T47D (cell line): ENCODE results near the gene CREG1.
"Not testable (repeated sequence)": the region's sequence is repeated elsewhere in the genome, so short reads cannot be mapped to it uniquely, and the experiment has no call there.

Source experiments
- DNase-seq, 2 experiments: peaks; one replicate each; pipeline versions ENCODE4 v3.0.0 to v3.0.0-alpha.2; 2011 to 2012; ENCODE audit warnings: low read depth in 1 of 2, low spot score in 1 of 2
- JUND ChIP-seq: IDR thresholded peaks from 2 replicates; pipeline ENCODE4 v1.6.1; 2012; ENCODE audit warnings: low read depth
- in situ Hi-C: cut with HindIII; loops from 2 replicates; pipeline ENCODE4 v1.10.0; 2016; ENCODE audit warnings: low sequenced_read_pairs, low pct_unique_long_range_greater_than_20kb

The CREG1 gene

DNA sequence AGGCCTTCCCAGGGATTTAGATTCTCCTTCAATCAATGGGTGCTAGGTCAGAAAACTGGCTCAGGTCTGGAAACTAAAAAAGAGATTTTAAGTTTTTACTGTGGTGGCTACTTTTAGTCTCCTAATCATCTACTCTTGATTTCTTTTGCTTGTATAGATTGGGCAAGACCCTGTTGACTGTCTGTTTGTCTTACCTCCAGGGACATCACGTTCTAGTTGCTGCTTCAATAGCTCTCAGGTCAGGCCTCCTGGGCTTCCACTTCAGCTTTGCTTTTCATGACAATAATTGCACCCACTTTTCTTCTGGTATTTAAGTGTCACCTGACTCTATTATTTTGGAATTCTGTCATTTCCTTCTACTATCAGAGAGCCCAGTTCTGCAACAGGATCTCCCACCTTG is 28.5 kb upstream of the CREG1 start:
- in situ Hi-C loops = no loop called here
- no peak for DNase-seq
- TF ChIP-seq JUND = no peak

DNA sequence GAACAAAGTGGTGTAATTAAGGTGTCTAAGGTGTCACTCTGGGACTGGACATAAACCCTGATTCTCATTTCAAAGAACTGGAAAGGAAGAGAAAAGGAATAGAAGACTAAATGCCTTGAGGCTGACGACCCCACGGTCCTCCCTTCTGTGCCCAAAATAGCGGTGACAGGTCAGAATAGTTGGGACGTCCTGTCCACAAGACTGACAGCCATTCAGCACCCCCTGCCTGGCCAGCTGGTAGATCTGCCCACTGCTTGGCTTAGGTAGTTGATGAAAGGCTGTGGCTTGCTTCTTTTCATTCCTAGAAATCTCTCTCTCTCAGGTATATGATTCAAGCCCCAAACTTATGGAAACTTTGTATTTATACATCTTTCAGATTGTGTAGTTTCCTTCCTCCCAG is 26.4 kb upstream of the CREG1 start:
- no peak for TF ChIP-seq JUND
- no peak for DNase-seq
- in situ Hi-C loops = no loop called here

DNA sequence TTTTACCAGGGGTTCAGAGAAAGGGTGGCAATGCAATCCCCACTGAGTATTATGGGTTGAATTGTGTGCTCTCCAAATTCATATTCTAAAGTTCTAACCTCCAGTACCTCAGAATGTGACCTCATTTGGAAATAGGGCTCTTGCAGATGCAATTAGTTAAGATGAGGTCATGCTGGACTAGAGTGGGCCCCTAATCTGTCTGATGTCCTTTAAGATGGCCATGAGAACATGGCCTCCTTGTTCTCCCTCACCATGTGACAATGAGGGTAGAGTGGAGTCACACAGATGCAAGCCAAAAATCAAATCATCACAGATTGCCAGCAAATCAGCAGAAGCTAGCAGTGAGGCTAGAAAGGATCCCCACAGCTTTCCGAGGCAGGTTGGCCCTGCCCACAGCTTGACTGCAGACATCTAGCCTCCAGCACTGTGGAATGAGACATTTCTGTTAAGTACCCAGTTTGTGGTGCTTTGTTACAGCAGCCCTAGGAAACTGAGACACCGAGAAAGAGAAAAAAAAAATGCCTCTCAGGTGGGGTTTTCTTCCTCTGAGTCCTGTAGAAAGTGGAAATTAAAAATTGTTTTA is 25.5 kb upstream of the CREG1 start:
- no peak for DNase-seq
- no peak for TF ChIP-seq JUND
- in situ Hi-C loops = no loop called here

DNA sequence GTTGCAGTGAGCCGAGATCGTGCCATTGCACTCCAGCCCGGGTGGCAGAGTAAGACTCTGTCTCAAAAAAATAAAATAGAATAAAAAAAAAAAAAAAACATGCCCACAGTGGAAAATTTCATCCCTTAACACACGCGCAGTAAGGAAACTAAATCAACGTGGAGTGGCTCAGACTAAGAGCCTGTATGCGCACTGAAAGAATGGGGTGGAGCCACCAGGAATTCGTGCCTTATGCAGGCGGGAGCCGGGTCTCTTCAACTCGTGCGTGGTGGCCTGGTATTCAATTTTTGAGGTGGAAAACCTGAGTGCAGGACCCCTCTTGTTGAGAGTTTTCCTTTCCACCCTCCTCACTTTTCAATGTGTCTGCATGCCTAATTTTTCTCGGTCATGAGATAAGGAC is 22.1 kb upstream of the CREG1 start:
- in situ Hi-C loops = no loop called here
- TF ChIP-seq JUND = no peak
- DNase-seq = no peak

DNA sequence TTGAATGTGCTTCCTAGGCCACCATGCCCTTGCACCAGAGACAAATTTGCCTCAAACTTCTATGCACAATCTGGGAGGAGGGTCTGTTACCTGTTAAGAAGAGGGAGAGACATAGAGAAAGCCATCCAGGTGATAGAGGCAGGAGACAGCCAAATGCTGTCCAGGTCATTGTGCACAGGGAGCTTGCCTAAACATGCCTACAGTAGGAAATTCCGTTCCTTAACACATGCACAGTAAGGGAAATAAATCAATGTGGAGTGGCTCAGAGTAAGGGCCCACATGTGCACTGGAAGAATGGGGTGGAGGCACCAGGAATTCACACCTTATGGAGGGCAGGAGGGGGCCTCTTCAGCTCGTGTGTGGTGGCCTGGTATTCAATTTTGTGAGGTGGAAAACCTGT is 19.5 kb upstream of the CREG1 start:
- DNase-seq = no peak
- TF ChIP-seq JUND = no peak
- in situ Hi-C loops = no loop called here

DNA sequence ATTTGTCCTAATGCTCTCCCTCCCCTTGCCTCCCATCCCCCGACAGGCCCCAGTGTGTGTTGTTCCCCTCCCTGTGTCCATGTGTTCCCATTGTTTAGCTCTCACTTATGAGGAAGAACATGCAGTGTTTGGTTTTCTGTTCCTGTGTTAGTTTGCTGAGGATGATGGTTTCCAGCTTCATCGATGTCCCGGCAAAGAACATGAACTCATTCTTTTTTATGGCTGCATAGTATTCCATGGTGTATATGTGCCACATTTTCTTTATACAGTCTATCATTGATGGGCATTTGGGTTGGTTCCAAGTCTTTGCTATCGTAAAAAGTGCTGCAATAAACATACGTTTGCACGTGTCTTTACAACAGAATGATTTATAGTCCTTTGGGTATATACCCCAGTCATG is 17.1 kb upstream of the CREG1 start:
- DNase-seq, in situ Hi-C loops: not testable (repeated sequence)

DNA sequence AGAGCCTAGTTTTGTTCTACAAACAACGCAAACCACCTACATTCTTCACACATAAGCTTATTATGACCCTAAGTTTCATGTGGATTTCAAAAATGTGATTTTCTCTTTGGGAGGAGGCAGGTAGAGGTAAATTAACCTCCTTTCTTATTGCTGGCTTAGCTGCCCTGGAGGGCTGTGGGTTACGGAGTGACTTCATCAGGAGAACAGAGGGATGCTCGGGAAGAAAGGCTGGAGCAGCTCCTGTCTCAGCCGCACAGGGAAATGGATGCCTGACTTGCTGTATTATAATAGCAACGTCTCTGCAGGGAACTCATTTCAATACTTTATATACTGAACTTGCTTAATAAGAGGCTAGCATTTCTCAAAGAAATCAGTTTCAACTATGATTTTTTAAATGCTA is 14.1 kb upstream of the CREG1 start:
- TF ChIP-seq JUND = no peak
- no peak for DNase-seq
- in situ Hi-C loops = no loop called here

DNA sequence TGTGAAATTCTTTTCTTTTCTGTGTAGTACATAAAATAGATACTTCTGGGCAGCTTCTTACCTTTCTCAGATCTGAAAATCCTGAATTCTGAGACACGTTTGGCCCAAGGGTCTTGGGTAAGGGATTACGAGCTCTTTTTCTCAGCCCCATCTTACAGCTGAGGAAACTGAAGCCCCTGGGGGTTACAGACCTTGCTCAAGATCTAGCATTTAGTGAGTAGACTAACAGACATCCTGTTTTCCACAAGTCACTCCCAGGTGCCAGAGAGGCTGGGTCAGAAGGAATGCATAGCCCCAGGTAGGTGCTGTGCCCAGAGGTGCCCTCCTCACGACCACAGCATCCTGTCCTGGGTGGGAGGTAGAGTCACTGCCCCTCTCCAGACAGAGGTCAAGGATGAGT is 13.2 kb upstream of the CREG1 start:
- no peak for DNase-seq
- TF ChIP-seq JUND = no peak
- in situ Hi-C loops = no loop called here

DNA sequence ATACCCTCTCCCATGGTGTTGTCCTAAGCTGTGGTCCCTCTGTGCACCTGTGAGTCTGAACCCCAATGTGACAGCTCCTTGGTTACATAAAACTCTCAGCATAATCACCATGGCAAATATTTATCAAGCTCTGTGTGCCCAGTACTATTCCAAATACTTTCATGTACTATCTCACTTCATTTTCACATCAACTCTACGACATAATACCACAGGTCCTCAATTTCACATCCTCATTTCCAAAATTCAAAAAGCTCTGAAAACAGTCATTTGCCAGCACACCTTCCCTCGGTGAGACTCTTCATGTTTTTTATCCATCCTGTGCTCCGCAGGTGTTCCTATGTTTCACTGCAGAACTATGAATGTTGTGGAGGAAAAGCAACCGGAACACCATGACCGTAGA is 12.4 kb upstream of the CREG1 start:
- in situ Hi-C loops = no loop called here
- no peak for TF ChIP-seq JUND
- no peak for DNase-seq

DNA sequence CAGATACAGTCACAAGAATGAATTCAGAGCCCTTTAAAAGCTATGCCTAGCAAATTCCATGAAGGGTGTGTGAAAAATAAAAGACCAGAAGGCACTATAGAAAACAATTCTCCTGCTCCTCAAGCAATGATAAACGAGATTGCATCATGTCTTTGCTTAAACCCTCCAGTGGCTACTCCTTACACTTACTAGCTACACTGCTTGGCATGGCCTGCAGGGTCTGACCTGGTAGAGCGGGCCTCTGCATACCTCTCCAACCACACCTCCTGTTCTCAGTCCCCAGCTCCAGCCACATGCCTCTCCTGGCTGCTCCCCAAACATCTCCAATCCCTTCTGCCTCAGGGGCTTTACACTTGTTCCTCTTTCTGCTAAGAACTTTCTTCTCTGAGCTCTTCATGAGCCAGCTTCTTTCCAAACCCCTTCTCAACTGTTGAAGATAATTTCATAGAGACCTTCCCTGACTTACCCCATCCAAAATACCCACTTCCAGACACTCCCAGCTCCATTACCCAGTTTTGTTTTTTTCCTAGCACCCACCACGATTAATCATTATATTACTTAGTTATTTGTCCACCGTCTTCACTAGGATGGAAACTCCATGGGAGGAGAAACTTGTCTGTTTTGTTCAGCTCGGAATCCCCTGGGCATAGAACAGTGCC is 11.2 kb upstream of the CREG1 start:
- in situ Hi-C loops = no loop called here
- TF ChIP-seq JUND = no peak
- peak in 1 of 2 experiments; percentile 91 for DNase-seq

DNA sequence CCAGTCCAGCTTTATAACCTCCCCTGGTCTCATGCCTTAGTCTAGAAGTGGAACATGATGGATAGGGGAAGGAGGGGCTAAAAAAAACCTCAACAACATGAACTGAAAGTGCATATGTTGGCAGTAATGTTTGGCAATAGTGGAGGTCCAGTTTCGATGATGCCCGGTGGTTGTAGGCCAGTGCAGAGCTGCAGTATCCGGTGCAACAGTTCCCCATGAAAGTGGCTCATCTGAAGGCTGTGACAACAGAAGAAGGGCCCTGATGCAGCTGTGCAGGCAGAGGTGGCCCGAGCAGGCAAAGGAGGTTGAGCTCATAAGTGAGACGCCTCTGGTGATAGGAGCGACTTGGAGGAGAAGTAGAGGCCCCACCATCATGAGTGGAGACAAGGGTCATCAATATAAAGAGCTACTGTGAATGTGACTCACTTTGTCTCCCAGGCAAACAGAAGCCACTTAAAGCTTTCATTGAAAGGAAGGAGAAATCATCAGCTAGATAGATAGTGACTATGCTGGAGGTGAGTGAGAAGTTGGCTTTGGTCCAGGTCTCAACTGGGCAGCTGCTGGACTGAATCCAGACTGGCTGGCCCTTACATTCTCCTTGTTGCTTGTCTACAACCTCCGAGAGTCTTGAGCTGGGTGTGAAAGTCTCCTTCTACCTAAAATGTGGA is 10.2 kb upstream of the CREG1 start:
- TF ChIP-seq JUND = no peak
- no peak for DNase-seq

DNA sequence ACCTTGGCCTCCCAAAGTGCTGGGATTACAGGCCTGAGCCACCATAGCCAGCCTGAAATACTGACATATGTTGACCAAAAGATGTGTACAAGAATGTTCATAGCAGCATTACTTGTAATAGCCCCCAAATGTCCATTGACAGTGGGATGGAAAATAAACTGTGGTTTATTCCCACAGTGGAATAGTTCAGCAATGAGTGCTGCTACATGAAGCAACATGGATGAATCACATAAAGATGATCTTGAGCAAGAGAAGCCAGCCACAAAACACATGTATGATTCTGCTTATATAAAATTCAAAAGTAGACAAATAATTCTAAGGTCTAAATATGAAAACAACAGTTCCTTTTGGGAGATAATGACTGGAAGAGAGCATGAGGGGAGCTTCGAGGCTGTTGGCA is 9.1 kb upstream of the CREG1 start:
- in situ Hi-C loops = no loop called here
- TF ChIP-seq JUND = no peak
- DNase-seq = no peak

More for the DNA sequence above, 10.2 kb upstream of the CREG1 start:
- in situ Hi-C loops = no loop called here

DNA sequence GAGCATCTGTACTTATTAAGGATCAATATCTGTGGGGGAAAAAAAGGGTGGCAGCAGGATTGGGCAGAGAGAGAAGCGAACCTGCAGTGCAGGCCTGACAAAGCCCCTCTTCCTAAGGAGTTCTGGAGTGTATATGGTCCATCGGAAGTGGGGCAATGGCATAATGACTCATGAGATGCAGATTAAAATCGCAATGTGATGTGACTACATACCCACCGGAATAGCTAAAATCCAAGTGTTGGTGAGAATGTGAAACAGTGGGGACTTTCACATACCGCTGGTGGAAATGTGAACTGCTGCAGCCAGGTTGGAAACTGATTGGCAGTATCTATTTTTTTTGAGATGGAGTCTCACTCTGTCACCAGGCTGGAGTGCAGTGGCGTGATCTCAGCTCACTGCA is 8.2 kb upstream of the CREG1 start:
- no peak for TF ChIP-seq JUND
- DNase-seq = no peak
- in situ Hi-C loops = no loop called here

DNA sequence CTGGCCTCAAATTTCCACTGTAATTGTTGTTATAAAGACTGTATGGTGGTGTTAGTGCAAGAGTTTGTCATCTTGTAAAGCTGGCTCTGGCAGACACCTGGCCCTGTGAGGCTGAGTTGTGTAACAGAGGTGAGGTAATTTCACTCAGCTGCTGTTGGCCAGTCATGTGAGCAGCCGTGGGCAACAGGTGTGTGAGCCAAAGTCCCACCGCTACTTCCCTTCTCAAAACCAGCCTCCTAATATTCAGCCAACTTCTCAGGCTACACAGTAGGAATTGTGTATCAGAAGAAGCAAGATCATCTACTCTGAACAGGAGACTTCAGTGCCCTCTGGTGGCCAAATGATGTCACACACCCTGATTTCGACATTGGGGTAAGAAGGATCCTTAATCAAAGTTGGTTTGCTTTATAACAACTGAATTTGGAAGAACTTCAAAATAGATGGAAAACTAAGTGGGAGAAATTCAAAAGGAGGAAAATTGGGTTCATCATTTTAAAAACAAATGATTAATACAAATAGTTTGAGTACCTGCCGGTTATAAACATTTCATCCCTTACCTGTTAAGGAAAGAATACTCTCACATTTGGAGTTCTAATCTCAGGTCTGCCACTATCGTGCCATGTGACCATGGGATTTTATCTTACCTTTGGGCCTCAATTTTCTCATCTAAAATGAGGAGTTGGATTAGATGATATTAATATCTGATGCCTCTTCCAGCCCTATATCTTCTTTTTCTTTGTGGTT is 2.6 kb upstream of the CREG1 start:
- in situ Hi-C loops = no loop called here
- DNase-seq = peak; percentile 71 to 90
- TF ChIP-seq JUND = no peak

DNA sequence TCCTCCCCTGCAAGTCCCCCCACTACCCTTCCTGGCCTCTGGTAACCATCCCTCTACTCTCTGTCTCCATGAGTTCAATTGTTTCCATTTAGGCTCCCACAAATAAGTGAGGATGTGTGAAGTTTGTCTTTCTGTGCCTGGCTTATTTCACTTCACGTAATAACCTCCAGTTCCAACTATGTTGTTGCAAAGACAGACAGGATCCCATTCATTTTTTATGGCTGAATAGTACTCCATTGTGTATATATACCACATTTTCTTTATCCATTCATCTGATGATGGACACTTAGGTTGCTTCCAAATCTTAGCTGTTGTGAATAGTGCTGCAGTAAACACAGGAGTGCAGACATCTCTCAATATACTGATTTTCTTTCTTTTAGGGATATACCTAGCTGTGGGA is 1.5 kb upstream of the CREG1 start:
- in situ Hi-C loops, DNase-seq: not testable (repeated sequence)
